Measurements from ENCODE around the gene RHOT1. TPM values are rescaled to one million over a fixed set of nuclear protein-coding genes. Genes with fewer than 3 reads are reported as not detected.
"Not testable (repeated sequence)": the region's sequence is repeated elsewhere in the genome, so short reads cannot be mapped to it uniquely, and the experiment has no call there.

RHOT1 gene
- total RNA-seq, 1 experiment from 2014 or later = 24.4 TPM

DNA sequence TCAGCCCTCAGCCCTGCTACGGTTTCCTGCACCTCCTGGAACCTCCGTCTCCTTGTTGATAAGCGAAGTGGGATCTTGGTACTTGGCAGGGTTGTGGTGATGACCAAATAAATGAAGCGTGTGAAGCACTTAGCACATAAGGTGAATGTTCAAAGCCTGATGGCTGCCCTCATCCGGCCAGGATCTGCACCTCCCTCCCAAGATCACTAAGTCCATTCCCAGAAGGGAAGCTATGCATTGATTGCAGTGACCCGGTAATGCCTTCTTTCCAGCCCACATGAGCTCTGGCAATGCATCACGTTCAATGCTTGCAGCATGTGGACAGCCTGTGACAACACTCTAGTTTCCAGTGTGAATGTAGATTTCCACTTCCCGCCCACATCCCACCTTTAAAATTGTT lies 24.9 kb upstream of the RHOT1 start:
- no peaks in the 10 kb centered on the region; the same call in 1 of the 2 replicates for H3K27me3 Mint-ChIP-seq (ENCODE audit: low read depth)
- H3K9me3 Mint-ChIP-seq = no peaks in the 10 kb centered on the region
- Histone ChIP-seq H4K20me1 (ENCODE audit: control insufficient read depth, insufficient read depth, insufficient read length) (no peaks in the 10 kb centered on the region), H4K91ac (ENCODE audit: insufficient read length, low read depth, low read length) (no peak overlapping the region), H3K27me3 (ENCODE audit: insufficient read depth, low read length) (no peaks in the 10 kb centered on the region), H3K27ac (ENCODE audit: insufficient read length, low read depth, low read length) (no peak overlapping the region), H3K9me3 (ENCODE audit: control insufficient read depth, low read depth, low read length) (no peaks in the 10 kb centered on the region), H2BK5ac (ENCODE audit: insufficient read length, low read length) (no peak overlapping the region), H2BK12ac (ENCODE audit: insufficient read length, low read depth, low read length) (no peak overlapping the region), H2BK120ac (ENCODE audit: low read depth, low read length, poor library complexity, severe bottlenecking) (no peak overlapping the region), H3K79me2 (ENCODE audit: insufficient read depth, low read length) (no peaks in the 10 kb centered on the region), H3K4ac (ENCODE audit: low read depth, low read length) (no peak overlapping the region), H3K9ac (ENCODE audit: extremely low read depth, insufficient read length, low read length) (no peak overlapping the region), H3T11ph (ENCODE audit: low read length) (no peak overlapping the region), H2BK15ac (ENCODE audit: low read depth, low read length) (no peak overlapping the region), H2BK20ac (ENCODE audit: low read depth, low read length, poor library complexity, severe bottlenecking) (no peak overlapping the region), H3K23me2 (ENCODE audit: insufficient read length, low read depth, low read length, poor library complexity, severe bottlenecking) (no peaks in the 10 kb centered on the region), H3K14ac (ENCODE audit: insufficient read depth, low read length) (no peak overlapping the region), H3K79me1 (ENCODE audit: insufficient read depth, low read depth, low read length, poor library complexity, severe bottlenecking) (no peaks in the 10 kb centered on the region), H3K56ac (ENCODE audit: insufficient read length, low read depth, low read length) (no peak overlapping the region), H3K23ac (ENCODE audit: insufficient read length, low read depth, low read length) (no peak overlapping the region), H3K4me2 (ENCODE audit: insufficient read depth, insufficient read length, low read length) (no peak overlapping the region), H4K5ac (ENCODE audit: insufficient read length, low read depth, low read length) (no peak overlapping the region), H3K4me1 (ENCODE audit: insufficient read depth, low read length) (no peaks in the 10 kb centered on the region), H4K8ac (replicated peaks; ENCODE audit: insufficient read length, low read depth, low read length) (no peak overlapping the region), H3K18ac (ENCODE audit: insufficient read length, low read depth, low read length) (no peak overlapping the region), H2AFZ (ENCODE audit: low read length) (no peak overlapping the region), H2AK5ac (ENCODE audit: insufficient read length, low read length) (no peak overlapping the region)
- no peak for TF ChIP-seq CTCF (conservative IDR thresholded peaks at IDR 0.05)
- no CpG with 5 or more reads among the region's 8 CpGs for WGBS (ENCODE audit: extremely low coverage, insufficient read length, low lambda C conversion rate)
- no peak overlapping the region for H3K4me3 Mint-ChIP-seq
- peaks cover 17 to 23% of the 10 kb centered on the region in 2 experiments for H3K4me1 Mint-ChIP-seq
- DNase-seq = no peak
- H3K36me3 Mint-ChIP-seq (ENCODE audit: insufficient read depth in 1 of 3, low read depth in 3 of 3) = no peaks in the 10 kb centered on the region
- H3K27ac Mint-ChIP-seq = peak overlapping the region in 1 of 3 experiments; percentile 59; a peak in 2 of 7 replicates

DNA sequence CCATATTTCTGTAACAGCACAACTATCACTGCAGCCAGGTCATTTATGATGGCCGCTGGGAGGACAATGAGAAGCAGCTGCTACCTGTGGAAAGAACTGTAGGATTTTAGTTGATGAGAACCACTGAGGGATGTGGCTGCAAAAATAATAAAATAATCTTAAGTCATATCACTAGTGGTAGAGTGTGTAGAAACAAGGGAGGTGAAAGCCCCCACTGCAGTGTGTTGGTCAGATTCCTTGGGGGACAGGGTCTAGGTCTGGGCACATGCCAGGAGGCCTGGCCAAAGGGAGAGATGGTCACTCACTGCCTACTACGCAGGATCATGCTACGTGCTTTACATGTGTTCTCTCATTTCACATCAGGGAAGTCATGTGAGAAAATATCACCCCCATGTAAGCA lies 24.2 kb upstream of the RHOT1 start:
- not testable (repeated sequence) for H3K4me3 Mint-ChIP-seq; H3K27ac Mint-ChIP-seq; H2BK120ac ChIP-seq (ENCODE audit: low read depth, low read length, poor library complexity, severe bottlenecking); H3K14ac ChIP-seq (ENCODE audit: insufficient read depth, low read length); H3T11ph ChIP-seq (ENCODE audit: low read length); H3K23me2 ChIP-seq (ENCODE audit: insufficient read length, low read depth, low read length, poor library complexity, severe bottlenecking); H3K9me3 Mint-ChIP-seq; H4K5ac ChIP-seq (ENCODE audit: insufficient read length, low read depth, low read length); H4K20me1 ChIP-seq (ENCODE audit: control insufficient read depth, insufficient read depth, insufficient read length); H3K27ac ChIP-seq (ENCODE audit: insufficient read length, low read depth, low read length); H3K79me1 ChIP-seq (ENCODE audit: insufficient read depth, low read depth, low read length, poor library complexity, severe bottlenecking); H3K4ac ChIP-seq (ENCODE audit: low read depth, low read length); H2AK5ac ChIP-seq (ENCODE audit: insufficient read length, low read length); H3K9me3 ChIP-seq (ENCODE audit: control insufficient read depth, low read depth, low read length); H3K9ac ChIP-seq (ENCODE audit: extremely low read depth, insufficient read length, low read length); H4K91ac ChIP-seq (ENCODE audit: insufficient read length, low read depth, low read length); H3K27me3 ChIP-seq (ENCODE audit: insufficient read depth, low read length); H4K8ac ChIP-seq (replicated peaks; ENCODE audit: insufficient read length, low read depth, low read length); H3K18ac ChIP-seq (ENCODE audit: insufficient read length, low read depth, low read length); H3K4me1 ChIP-seq (ENCODE audit: insufficient read depth, low read length); H2BK15ac ChIP-seq (ENCODE audit: low read depth, low read length); DNase-seq; H3K79me2 ChIP-seq (ENCODE audit: insufficient read depth, low read length); H3K36me3 Mint-ChIP-seq (ENCODE audit: insufficient read depth in 1 of 3, low read depth in 3 of 3); H2BK20ac ChIP-seq (ENCODE audit: low read depth, low read length, poor library complexity, severe bottlenecking); H3K56ac ChIP-seq (ENCODE audit: insufficient read length, low read depth, low read length); H2AFZ ChIP-seq (ENCODE audit: low read length); H3K4me2 ChIP-seq (ENCODE audit: insufficient read depth, insufficient read length, low read length); H3K23ac ChIP-seq (ENCODE audit: insufficient read length, low read depth, low read length); H2BK12ac ChIP-seq (ENCODE audit: insufficient read length, low read depth, low read length); H3K27me3 Mint-ChIP-seq (ENCODE audit: low read depth); H2BK5ac ChIP-seq (ENCODE audit: insufficient read length, low read length)
- peaks cover 17 to 23% of the 10 kb centered on the region in 2 experiments for H3K4me1 Mint-ChIP-seq
- WGBS (ENCODE audit: extremely low coverage, insufficient read length, low lambda C conversion rate) = no CpG with 5 or more reads among the region's 3 CpGs

All from H9 (cell line).